ENCODE data around the gene CSTF1. TPM values are rescaled to one million over a fixed set of nuclear protein-coding genes. Genes with fewer than 3 reads are reported as not detected.

CSTF1 gene
- total RNA-seq, 4 donors from 2014 or later: 4.8 to 28.9 (median 14.3) TPM

GRCh38 chr20:56424931-56425330 lies 32.5 kb downstream of the CSTF1 start:
- H3K27ac ChIP-seq: no peak overlapping the region
- H3K4me3 ChIP-seq: no peak overlapping the region
- no peaks in the 10 kb centered on the region for H3K27me3 ChIP-seq
- H3K36me3 ChIP-seq: no peaks in the 10 kb centered on the region
- DNase-seq: no peak
- H3K9me3 ChIP-seq: no peaks in the 10 kb centered on the region
- TF ChIP-seq POLR2A (IDR thresholded peaks at IDR 0.05) (no peak), CTCF (IDR thresholded peaks at IDR 0.05) (no peak)
- peaks cover 0 to 5% (median 2%) of the 10 kb centered on the region in 4 donors for H3K4me1 ChIP-seq

- Histone ChIP-seq H3K27ac (no peak overlapping the region), H3K4me1 (peaks cover 0 to 5% (median 2%) of the 10 kb centered on the region in 4 donors), H3K9me3 (no peaks in the 10 kb centered on the region), H3K4me3 (no peak overlapping the region), H3K36me3 (no peaks in the 10 kb centered on the region), H3K27me3 (no peaks in the 10 kb centered on the region)
- no peak for DNase-seq
- TF ChIP-seq CTCF (IDR thresholded peaks at IDR 0.05): no peak
- TF ChIP-seq POLR2A (IDR thresholded peaks at IDR 0.05): no peak
Measured at GRCh38 chr20:56426026-56426425, 33.6 kb downstream of the CSTF1 start.

- TF ChIP-seq CTCF (IDR thresholded peaks at IDR 0.05) (no peak), POLR2A (IDR thresholded peaks at IDR 0.05) (no peak)
- Histone ChIP-seq H3K4me1 (peaks cover 0 to 5% (median 2%) of the 10 kb centered on the region in 4 donors), H3K36me3 (no peaks in the 10 kb centered on the region), H3K27ac (no peak overlapping the region), H3K27me3 (no peaks in the 10 kb centered on the region), H3K4me3 (no peak overlapping the region), H3K9me3 (no peaks in the 10 kb centered on the region)
- no peak for DNase-seq
Measured at GRCh38 chr20:56426926-56427325, 34.5 kb downstream of the CSTF1 start.

GRCh38 chr20:56427797-56428196 lies 35.4 kb downstream of the CSTF1 start:
- no peaks in the 10 kb centered on the region for H3K27me3 ChIP-seq
- H3K9me3 ChIP-seq: no peaks in the 10 kb centered on the region
- H3K4me3 ChIP-seq: no peak overlapping the region
- TF ChIP-seq POLR2A (IDR thresholded peaks at IDR 0.05): no peak
- no peak for DNase-seq
- peaks cover 0 to 5% (median 2%) of the 10 kb centered on the region in 4 donors for H3K4me1 ChIP-seq
- H3K27ac ChIP-seq: no peak overlapping the region
- no peaks in the 10 kb centered on the region for H3K36me3 ChIP-seq

- H3K27ac ChIP-seq: no peak overlapping the region
- H3K9me3 ChIP-seq: no peaks in the 10 kb centered on the region
- no peak for DNase-seq
- TF ChIP-seq POLR2A (IDR thresholded peaks at IDR 0.05): no peak
- TF ChIP-seq CTCF (IDR thresholded peaks at IDR 0.05): no peak
- no peaks in the 10 kb centered on the region for H3K36me3 ChIP-seq
- H3K27me3 ChIP-seq: no peaks in the 10 kb centered on the region
- H3K4me1 ChIP-seq: peaks cover 0 to 5% (median 2%) of the 10 kb centered on the region in 4 donors
- H3K4me3 ChIP-seq: no peak overlapping the region
Measured at GRCh38 chr20:56428410-56428809, 36.0 kb downstream of the CSTF1 start.

- no peak for DNase-seq
- no peaks in the 10 kb centered on the region for H3K36me3 ChIP-seq
- H3K9me3 ChIP-seq: no peaks in the 10 kb centered on the region
- no peak for TF ChIP-seq CTCF (IDR thresholded peaks at IDR 0.05)
- TF ChIP-seq POLR2A (IDR thresholded peaks at IDR 0.05): no peak
- peak overlapping the region in 1 of 4 donors; percentile 13 for H3K27ac ChIP-seq
- H3K27me3 ChIP-seq: no peaks in the 10 kb centered on the region
- peaks cover 0 to 5% (median 2%) of the 10 kb centered on the region in 4 donors for H3K4me1 ChIP-seq
- peak overlapping the region in 1 of 4 donors; percentile 19 for H3K4me3 ChIP-seq
Measured at GRCh38 chr20:56428881-56429280, 36.4 kb downstream of the CSTF1 start.

Data from Peyer's patch (tissue), 4 donors.